ENCODE results near the gene ADIRF.
A peak's percentile ranks its signal among the peaks of the same experiment; 100 is the strongest.

Gene ADIRF

GRCh38 chr10:86942441-86943315 lies 25.6 kb upstream of the ADIRF start:
- no peak for DNase-seq (ENCODE audit: low read depth, low spot score)
- no peak overlapping the region for H3K4me3 ChIP-seq (ENCODE audit: low read depth, low read length)
- in situ Hi-C loops (cut with HindIII; ENCODE audit: low sequenced_read_pairs) = no loop called here
- TF ChIP-seq CTCF (IDR thresholded peaks at IDR 0.05; ENCODE audit: low read depth, low read length) = no peak

- no peak overlapping the region for H3K4me3 ChIP-seq (ENCODE audit: low read depth, low read length)
- no peak for DNase-seq (ENCODE audit: low read depth, low spot score)
- no peak for TF ChIP-seq CTCF (IDR thresholded peaks at IDR 0.05; ENCODE audit: low read depth, low read length)
- in situ Hi-C loops (cut with HindIII; ENCODE audit: low sequenced_read_pairs) = no loop called here
These were observed 24.8 kb upstream of the ADIRF start for GRCh38 chr10:86943316-86944030.

GRCh38 chr10:86944031-86944419 lies 24.3 kb upstream of the ADIRF start:
- in situ Hi-C loops (cut with HindIII; ENCODE audit: low sequenced_read_pairs) = no loop called here
- no peak for TF ChIP-seq CTCF (IDR thresholded peaks at IDR 0.05; ENCODE audit: low read depth, low read length)
- DNase-seq (ENCODE audit: low read depth, low spot score) = no peak
- no peak overlapping the region for H3K4me3 ChIP-seq (ENCODE audit: low read depth, low read length)

GRCh38 chr10:86944471-86944870 lies 23.8 kb upstream of the ADIRF start:
- in situ Hi-C loops (cut with HindIII; ENCODE audit: low sequenced_read_pairs) = no loop called here
- H3K4me3 ChIP-seq (ENCODE audit: low read depth, low read length) = no peak overlapping the region
- TF ChIP-seq CTCF (IDR thresholded peaks at IDR 0.05; ENCODE audit: low read depth, low read length) = no peak
- DNase-seq (ENCODE audit: low read depth, low spot score) = no peak

- no peak for DNase-seq (ENCODE audit: low read depth, low spot score)
- TF ChIP-seq CTCF (IDR thresholded peaks at IDR 0.05; ENCODE audit: low read depth, low read length) = no peak
- H3K4me3 ChIP-seq (ENCODE audit: low read depth, low read length) = no peak overlapping the region
- in situ Hi-C loops (cut with HindIII; ENCODE audit: low sequenced_read_pairs) = no loop called here
These were observed 23.4 kb upstream of the ADIRF start for GRCh38 chr10:86944907-86945306.

- in situ Hi-C loops (cut with HindIII; ENCODE audit: low sequenced_read_pairs) = no loop called here
- peak; percentile 30 for DNase-seq (ENCODE audit: low read depth, low spot score)
- peak; percentile 41 for TF ChIP-seq CTCF (IDR thresholded peaks at IDR 0.05; ENCODE audit: low read depth, low read length)
- H3K4me3 ChIP-seq (ENCODE audit: low read depth, low read length) = no peak overlapping the region
These were observed 22.7 kb upstream of the ADIRF start for GRCh38 chr10:86945361-86946212.

Measured in astrocyte of the spinal cord (primary cell).